Measurements from ENCODE around the gene CDH2. TPM values are rescaled to one million over a fixed set of nuclear protein-coding genes. Genes with fewer than 3 reads are reported as not detected.

CDH2 gene
- polyA plus RNA-seq, 3 donors, result 70.4 to 83.8 (median 79.9) TPM

DNA sequence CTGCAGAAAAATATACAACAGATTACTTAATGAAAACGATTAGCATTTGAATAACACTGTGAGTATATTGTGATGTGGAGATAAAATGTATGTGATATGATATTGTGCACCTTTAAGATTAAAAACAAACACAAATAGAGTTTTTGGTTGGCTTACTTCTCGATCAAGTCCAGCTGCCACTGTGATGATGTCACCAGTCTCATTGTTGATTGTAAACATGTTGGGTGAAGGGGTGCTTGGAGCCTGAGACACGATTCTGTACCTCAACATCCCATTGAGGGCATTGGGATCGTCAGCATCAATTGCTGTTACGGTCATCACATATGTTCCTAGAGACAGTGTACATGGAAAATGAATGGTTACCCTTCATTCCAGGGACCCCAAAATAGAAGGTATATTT lies 174.1 kb downstream of the CDH2 start:
- no peak for DNase-seq

DNA sequence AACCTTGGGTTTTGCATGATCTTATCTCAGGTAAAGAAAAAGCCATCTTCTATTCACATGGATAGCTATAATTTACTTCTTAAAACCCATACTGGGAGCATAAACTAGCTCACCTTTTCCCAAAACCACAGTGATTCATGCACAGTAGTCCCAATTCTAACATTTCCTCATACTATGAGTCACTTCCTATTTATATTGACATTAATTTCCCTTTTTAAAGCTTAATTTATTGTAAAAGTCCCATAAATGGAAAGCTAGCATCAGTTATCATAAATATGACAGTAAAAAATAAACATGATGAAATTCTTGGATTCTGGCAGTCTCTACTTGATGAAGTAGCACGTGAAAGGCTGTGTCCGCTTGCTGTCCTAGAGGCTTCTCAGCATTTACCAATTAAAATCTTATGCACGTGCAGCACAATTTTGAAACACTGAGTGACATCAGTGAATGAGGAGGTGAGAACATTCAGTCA lies 180.1 kb downstream of the CDH2 start:
- DNase-seq, result no peak

DNA sequence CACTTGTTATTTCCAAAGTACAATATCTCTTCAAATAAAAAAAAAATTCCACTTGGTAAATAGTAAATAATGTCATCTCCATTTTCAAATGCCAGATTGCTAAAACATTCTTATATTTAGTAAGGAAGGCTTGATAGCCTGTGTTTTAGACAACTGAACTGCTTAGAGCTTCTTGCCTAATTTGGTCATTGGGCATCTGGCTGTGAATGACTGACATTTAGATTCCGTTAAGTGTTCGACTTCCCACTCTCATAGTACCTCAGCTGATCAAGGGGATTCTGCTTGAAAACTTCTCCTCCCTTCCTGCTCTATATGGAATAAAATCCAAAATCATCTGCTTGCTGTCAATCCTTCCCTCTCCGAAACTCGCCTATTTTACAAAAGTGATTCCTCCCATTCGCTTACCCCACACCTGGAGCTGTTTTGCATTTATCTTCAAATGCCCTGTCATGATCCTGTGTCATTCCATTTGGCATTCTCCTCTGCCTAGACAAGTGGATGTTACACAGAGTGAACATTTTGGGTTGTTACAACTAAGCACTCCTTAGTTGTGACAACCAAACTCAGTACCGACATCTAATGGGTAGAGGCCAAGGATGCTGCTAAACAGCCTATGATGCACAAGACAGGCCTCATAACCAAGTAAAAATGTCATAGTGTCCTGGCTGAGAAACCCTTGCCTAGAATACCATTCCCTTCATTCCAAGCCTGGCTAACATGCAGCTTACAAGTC lies 181.0 kb downstream of the CDH2 start:
- no peak for DNase-seq

DNA sequence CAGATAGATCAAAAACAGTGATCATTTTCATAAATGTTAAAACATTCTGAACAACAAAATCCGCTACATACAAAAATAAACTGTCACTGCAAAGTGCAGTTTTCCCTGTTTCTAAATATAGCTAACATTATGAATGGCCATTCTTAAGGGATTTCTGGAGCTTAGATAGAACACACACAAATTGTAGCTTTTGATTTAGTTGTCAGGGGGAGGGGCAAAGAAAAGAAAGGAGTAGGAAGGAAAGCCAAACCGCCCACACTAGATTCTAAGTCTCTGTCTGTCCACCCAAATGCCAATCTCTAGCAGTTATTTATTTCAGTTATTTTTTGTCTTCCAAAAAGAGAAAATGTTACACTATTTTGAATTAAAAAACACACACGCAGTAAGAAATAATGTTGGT lies 182.4 kb downstream of the CDH2 start:
- no peak for DNase-seq

DNA sequence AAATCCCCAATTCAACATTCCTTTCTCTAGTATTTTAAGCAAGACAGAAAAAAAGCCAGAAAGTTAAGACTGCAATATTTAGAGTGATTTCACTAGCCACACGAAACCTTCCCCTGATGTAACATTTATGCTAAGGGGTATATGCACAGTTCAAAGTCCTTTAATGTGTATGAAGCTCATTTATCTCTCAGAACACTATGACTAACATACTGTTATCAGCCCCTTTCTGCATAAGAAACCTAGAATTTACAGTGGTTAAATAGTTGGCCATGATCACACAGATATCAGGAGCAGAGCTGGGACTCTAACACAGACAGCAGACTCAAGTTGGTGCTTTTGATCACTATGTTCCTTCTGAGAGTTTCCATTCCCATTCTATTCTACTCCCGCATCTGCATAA lies 185.5 kb downstream of the CDH2 start:
- no peak for DNase-seq

DNA sequence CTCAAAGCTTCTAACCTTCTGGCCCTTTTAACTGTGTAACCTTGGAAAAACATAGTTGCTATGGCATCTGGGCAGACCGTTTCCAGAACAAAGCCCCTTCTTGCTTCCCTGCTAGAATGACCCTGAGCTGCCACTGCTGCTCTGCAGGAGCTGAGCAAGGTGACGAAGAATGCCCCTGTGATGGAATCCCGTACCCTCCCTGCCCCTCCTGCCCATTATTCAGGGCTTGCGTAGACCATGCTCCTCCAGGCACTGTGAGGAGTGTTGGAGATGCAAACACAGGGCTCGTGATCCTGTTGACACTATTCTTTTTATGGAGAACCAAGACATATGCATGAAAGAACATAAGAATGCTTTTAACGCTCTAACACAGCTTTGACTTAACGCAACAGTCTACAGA lies 191.1 kb downstream of the CDH2 start:
- DNase-seq, result no peak

DNA sequence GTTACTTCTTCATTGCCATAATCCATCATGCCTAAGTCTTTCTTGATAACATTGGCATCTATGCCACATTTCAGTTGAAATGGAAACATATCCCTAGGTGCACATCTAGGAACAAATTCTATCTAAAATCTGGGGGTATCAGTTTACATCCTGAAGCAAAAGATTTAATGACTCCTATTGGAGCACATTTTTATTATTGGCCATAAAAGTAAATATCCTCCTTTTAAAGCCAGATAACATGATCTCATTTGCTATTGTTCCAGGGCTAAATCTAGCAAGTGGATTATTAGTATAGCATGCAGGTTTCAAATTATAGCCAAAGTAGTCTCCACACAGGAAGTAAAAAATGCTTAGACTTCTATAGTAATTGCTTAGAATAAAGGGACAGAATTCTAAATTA lies 193.2 kb downstream of the CDH2 start:
- DNase-seq, result no peak

DNA sequence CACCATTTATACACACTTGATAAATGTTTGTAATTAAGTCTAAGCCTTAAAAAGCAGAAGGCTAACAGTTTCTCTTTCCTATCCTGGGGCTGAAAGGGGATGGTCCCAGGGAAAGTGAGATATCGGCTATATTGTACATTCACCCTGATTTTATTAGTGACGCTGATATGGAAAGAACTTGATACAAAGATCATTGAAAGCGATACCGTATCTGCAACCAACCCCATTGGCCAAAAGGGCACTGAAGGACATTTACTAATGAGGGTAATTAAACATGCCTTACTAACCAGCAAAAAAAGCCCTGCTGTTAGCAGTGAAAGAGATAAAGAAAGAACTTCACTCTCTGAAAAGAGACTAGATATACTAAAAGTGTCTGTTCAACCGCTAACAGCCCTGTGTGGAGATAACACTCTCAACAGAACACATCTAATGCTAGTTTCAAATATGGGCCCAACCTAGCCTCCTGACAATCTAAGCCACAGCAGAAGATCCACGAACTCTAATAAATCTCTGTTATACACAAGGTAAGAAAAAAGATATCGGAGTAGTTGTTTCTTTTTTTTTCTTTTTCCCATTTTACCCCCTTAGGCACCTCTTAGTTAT lies 200.0 kb downstream of the CDH2 start:
- DNase-seq, result no peak

DNA sequence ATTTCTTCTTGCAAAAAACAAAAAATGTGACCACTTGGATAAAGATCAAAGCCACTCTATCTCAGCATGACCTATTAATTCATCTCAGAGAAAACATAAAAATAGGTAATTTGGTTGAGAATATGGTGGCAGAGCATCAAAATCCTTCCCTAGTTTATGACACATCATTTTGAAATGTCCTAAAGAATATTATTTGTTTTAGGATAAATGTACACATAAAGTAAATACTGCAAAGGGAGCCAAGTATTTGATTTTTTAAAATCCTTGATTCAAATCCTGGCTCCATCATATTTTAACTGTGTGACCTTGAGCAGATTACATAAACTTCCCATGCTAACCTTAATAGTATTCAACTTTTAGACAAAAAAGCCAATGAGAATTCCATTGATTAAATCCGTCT lies 206.6 kb downstream of the CDH2 start:
- DNase-seq, result no peak

DNA sequence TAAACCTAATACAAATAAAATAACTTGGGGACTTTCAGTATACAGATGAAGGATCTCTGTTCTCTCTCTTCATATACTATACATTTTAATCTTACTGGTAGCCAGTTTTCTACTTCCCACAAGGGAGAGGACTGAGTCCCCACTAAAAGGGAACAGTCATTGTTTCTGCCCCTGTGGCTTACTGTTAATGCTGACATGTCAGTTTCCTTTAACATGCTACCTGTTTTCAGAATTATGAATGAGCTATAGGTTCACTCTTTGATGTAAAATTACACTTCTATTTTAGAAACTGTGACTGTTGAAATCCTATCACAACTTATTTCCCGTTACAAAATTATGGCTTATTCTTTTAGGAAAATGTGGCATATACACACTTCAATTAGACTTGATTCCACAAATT lies 207.7 kb downstream of the CDH2 start:
- no peak for DNase-seq

DNA sequence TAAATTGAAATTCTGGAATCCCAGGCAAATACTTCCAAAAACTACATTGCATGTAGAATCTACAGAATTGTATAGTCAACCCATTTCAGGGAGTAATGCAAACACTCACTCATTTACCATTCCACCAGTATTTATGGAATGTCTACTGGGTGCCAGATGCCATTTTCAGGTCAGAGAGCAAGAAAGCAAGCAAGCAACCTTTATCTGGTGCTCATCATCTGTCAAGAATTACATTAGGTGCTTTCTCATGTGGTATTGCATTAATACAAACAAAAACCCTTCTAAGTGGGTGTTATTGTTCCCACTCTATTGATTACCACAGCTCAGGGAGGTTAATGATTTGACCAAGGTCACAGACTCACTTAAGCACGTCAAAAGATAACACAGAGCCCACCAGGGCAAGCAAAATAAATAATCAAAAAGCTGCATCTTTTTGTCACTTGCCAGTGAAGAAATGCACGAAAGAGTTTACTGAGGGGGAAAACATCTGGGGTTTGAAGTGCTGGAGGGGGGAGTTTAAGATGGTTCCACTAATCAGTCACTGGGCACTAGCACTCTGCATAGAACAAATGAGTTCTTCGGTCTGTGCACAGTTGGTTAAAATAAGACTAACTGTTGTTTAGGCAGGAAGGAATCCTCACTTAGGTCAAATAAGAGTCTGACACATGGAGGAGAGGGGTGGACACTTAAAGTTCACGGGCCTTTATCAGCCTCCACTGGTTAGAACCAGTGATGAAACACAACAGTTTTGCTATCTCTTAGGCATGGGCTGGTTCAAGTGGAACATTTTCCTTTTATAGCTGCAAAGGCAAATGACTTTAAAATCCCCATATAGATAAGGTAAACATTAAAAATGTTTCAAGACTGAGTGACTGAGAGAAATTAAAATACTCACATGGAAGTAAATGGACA lies 208.8 kb downstream of the CDH2 start:
- no peak for DNase-seq

DNA sequence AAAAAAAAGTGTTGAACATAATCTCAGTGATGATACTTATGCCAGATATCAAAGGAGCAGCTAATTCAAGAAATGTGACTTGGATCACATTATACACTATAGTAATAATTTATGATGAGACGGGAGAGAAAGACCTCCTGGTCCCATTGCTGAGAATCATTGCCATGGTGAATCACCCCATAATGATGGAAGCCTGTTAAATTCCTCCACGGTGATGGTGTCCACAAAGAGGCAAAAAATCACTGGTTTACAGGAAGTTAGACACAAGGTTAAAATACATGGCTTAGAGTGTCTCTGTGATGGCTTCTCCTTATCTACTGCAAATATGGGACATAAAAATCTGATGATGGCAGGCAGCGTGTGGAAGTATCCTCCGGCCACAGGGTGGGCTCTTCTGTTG lies 210.0 kb downstream of the CDH2 start:
- DNase-seq, result no peak

DNA sequence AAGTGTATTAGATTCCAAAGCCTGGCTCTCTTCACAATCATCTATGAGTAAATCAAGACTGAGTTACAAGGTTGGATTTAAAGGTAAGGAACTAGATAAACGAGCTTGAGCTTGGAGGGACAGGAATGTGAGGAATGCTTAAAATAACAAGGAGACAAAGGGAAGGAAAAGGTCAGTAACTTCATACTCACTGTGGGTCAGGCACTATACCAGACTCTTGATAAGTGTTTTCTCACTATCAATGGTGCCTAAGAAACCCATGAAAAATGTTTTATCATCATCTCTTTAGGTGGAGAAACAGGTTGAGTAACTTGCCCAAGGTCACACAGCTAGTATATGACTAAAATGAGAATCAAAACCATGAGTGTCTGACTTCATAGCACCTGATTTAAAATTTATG lies 212.1 kb downstream of the CDH2 start:
- DNase-seq, result no peak

DNA sequence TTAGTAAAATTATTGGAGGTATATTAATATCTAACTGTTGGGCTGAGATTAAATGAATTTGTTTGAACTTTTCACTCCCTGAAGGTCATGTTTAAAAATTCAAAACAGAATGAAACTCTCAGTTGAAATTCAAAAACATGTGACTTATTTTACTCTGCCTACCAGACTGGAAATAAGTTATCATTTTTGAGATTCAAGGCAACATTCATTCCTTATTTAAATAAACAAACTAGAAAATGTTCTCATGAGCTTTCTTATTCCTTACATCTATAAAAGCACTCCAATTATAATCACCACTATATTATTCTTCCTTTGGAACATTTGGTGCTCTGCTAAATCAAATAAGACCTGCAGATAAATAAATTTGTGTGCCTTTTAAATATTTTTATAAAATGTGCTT lies 217.8 kb downstream of the CDH2 start:
- no peak for DNase-seq

DNA sequence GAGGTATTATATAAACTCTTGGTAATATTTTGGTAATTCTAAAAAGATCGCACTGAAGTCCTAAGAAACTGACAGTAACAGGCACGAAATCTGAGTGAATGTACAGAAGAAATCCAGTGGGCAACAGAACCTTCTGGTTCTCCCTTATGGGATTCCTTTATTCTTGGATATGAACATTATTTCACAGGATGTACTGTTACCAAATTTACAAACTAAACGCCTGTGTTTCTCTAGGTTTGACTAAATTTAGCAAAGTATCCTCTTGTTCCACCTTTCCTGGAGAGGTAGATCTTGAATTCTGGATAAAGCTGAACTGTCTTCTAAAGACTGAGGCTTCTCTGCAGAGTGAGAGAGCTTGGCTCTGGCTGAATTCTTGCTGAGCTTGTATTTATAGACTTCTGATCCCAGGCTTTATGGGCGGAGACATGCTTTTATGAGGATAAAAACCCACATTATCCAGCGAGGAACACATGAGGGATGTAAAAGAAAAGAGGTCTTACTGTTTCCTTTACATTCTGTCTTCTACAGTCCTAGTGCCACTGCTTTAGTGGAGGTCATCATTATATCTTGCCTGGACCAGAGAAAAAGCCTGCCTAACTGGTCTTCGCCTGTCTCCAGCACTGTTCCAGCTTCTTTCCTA lies 220.8 kb downstream of the CDH2 start:
- DNase-seq, result no peak

DNA sequence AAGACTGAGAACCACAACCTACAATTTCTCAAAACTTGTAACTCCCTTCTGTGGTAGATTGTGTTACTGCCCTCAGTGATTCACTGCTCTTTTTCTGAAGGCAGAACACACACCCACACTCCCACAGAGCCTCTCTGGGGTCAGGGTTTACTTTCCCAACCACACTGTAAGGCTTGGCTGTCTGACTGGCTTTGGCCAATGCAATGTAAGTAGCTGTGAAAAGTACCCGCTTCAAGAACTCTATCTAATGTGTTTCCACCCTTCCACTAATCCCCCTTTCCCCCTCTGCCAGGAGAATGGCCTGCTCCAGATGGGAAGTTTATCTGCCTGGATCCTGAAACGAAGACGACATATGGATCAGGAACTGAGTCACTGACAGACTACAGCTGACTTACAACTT lies 222.7 kb downstream of the CDH2 start:
- DNase-seq, result no peak

DNA sequence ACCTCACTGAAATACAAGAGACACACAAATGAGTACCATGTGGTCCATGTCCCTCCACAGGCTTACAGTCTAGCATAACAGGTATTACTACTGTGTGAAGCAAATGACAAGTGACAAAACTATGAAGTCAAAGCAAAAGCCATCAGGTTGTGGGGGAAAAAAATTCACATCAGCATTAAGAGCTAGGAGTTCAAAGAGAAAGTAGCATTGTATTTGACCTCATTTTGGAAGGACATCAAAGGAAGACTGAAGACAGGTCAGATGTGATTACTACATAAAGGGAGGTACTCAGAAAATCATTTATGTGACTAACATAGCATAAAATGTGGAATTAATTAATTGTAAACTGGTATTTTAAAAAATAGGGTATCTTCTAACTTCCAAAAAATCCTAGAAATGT lies 224.2 kb downstream of the CDH2 start:
- DNase-seq, result no peak

DNA sequence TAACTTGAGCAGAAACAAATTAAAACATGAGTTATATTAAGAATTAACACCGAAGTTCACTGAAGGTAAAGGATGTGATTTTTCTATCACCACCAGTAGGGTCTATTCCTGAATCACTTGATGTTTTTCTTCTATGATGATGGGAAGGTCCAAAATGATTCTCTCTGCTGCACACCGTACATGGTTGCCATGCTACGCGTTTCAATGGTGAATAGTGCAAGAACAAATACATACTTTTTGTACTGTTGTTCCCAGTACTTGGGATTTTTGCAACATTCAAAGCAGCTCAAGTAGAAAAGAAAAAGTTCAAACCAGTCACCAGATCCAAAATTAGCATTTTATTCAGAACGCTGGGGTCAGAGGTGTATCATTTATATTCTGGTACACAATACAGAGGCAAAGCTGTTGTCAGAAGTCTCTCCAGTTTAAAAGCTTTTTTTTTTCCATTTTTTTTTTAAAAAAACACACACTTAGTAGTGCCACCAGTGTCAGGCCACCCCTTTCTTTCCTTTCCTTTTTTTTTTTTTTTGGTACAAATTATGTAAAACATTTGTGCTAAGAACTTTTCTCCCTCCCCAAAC lies 226.2 kb downstream of the CDH2 start:
- no peak for DNase-seq

DNA sequence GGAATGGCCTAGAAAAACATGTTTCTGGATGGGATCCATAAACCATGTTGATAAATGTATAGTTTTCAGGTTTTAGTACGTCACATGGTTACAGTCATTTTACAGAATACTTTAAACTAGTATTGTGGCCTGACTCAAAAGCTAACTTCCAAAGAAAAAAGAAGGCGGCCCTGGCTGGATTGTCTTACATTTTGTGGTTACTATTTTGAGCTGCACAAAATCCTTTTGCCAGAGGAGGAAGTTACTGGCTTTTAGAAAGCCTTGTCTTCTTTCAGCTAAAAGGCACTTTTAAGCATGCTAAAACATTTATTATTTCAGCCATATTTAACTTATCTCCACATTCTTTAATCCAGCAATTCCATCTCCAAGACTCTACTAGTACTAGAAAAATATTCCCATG lies 227.9 kb downstream of the CDH2 start:
- DNase-seq, result no peak

DNA sequence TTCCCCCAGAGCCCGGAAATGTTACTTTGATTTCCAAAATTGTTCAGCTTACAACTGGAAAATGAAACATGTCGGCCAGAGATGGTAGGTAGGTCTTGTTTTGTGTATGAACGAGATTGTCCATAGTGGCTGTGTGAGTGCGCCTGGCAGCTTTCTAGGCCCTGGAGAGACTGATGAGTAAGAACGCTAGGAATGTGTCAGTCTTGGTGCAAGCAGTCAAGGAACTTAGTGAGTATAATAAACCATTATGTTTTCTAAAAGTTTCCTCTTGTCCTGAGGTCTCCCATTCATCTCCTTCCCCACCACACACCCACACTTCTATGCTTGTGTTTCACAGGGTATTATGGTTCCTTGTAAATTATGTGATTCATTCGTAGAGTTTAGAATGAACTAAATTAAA lies 234.2 kb downstream of the CDH2 start:
- no peak for DNase-seq

DNA sequence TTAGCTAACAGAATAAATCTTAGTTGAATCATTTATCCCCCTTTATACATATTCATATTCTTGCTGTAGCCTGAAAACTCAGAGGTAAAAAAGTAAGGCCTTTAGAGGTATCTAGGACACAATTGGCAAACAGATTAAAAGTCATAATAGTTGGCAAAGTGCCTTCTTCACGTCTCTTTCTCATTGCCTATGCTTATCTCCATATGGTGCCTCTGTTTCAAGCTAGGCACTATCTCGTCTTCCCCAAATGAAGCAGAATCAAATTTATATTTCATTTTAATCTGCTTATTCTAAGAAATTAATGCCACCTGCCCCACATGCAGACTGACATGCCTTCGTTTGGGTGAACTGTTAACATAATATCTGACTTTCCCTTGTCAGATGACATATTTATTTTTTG lies 245.4 kb downstream of the CDH2 start:
- DNase-seq, result no peak

DNA sequence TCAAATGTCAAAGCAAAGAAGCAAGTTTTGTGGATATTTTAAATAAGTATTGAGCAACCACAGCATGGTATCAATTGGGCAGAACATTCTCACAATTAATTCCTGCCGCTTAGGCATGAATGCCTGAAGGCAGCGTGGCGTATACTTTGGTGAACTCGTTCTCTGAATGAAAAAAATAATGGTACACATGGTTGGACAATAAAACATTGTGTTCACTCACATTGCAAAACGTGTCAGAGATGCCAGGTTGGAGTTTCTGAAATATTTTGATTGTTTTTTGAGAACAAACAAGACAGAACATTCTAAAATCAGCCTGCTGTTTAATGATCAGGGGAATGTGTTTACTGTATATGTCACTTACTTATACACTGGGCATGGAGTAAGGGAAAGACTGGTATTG lies 254.2 kb downstream of the CDH2 start:
- no peak for DNase-seq
